HG02852 (cell line): ENCODE measurements around the gene PARD3.
A peak's percentile ranks its signal among the peaks of the same experiment; 100 is the strongest.
"Not testable (repeated sequence)": the region's sequence is repeated elsewhere in the genome, so short reads cannot be mapped to it uniquely, and the experiment has no call there.

Experiments
- ATAC-seq: cut with Tn5 transposase; IDR thresholded peaks from one replicate; pipeline ENCODE4 v1.9.1; 2021; ENCODE audit warnings: mild to moderate bottlenecking, moderate library complexity; ENCODE audit not compliant: unreplicated experiment

PARD3 gene

DNA sequence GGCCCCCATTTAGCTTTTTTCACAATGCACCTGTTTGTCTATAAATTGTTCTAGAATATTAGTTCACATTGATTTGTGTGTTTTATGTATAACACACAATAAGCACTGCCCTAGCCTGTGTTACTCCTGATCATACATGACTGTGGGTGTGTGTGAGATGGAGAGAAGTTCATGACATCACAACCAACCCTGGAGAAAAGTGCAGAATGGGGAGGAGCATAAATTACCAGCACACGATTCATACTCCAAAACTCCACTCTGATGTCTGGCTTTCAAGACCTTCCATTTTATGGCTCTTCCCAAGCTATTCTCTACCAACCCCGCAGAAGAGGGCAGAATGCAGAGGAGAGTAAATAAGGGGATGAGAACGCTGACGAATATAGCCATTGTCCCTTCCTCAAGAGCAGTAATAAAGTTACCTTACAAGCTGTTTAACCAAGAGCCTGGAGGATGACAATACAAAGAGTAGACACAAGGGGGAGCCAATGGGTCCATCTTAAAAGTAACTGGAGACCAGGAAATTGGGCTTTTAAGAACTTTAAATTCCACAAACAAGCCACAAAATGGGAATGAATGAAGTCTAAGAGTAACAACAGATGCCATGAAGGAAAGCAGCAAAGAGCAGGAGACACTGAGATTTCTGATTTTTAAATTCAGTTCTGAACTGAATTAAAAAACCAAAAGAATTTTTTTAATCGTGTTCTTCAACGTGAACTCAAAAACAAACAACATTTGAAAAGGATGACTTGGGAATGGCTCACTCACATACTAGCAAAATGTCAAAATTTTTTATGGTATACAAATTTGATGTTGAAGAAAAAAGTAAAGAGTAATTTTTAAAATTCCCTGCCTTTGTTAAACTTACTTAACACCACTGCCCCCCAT lies 159.6 kb downstream of the PARD3 start:
- peak; percentile 64 for ATAC-seq

DNA sequence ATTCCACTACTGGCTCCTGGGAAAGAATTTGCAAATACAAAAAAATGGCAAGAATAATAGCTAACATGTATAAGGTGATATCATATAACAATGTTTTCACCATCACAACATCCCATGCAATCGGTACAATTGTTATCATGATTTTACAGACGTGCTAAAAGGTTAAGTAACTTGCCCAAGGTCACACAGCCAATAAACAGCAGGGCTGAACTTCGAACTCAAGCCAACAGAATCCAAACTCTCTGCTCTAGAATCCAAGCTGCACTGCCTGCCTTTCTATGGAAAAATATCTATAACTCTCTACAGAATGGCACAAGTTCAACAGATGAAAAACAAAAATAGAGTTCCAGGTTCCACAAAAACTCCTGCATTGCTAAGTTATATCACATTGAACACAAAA lies 160.9 kb downstream of the PARD3 start:
- no peak for ATAC-seq

DNA sequence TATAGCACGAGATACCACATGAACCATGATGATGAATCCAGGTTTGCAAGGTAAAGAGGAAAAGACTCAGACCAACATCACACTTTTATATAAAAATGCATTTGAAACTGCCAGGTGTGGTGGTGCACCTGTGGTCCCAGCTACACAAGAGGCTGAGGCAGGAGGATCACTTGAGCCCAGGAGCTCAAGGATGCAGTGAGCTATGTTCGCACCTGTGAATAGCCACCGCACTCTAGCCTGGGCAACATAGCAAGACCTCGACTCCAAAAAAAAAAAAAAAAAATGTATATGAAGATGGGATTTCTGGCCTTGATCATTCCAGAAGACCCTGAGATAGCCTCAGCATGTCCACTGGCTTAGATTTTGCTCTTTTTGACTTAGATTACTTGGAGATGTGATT lies 161.6 kb downstream of the PARD3 start:
- ATAC-seq, result no peak

DNA sequence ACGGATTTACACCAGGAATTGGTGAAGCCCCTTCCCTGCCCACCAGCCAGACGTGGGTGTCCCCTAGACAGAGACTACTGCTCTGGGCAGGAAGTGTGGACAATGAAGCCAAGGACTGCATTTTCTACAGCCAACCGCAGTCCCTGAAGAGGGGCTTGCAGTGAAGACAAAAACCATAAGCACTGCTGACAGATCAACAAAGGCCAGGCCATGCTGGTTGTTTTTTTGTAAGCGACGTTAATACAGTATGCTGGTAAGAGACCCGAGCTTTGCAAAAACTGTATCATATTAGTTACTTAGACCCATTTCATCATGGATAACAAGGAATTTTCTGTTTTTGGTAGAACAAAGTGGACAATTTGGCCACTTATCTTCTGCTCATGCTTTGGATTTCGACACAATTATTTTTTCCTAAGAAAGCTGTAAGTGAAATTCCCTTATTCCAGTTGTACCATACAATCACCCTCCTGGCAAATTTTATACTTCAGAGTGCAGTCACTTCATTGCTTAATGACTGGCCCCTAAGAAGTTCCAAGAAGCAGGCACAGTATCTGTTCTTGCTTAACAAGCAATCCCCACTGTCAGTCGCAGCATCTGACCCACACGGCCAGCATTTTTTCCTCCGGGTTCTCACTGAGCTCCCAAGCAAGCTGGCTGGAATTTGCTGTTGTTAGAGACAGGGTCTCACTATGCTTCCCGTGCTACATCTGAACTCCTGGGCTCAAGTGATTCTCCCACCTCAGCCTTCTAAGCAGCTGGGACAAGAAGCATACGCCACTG lies 163.5 kb downstream of the PARD3 start:
- no peak for ATAC-seq

DNA sequence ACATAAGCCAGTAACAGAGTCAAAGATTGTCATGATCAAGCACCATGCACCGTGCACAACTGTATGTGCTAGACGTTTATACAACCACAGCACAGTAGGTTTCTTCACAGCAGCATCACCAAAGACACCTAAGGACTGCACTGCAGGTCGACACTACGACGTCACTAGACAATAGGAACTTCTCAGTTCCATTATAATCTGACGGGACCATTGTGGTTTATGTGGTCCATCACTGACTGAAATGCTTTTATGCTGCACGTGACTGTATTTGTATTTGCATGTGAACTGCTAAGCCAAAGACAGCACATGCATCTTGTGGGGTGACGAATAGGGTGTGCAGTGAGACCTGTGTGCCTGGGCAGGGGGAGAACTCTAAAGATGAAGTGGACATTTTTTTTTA lies 164.9 kb downstream of the PARD3 start:
- no peak for ATAC-seq

DNA sequence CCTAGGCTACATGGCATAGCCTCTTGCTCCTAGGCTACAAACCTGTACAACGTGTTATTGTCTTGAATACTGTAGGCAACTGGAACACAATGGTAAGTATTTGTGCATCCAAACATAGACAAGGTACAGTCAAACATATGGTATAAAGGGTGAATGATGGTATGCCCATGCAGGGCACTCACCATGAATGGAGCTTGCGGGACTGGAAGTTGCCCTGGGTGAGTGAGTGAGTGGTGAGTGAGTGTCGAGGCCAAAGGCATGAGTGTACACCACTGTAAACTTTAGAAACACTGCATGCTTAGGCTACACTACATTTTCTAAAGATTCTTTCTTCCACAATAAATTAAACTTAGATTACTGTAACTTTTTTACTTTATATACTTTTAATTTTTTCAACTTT lies 165.7 kb downstream of the PARD3 start:
- no peak for ATAC-seq

DNA sequence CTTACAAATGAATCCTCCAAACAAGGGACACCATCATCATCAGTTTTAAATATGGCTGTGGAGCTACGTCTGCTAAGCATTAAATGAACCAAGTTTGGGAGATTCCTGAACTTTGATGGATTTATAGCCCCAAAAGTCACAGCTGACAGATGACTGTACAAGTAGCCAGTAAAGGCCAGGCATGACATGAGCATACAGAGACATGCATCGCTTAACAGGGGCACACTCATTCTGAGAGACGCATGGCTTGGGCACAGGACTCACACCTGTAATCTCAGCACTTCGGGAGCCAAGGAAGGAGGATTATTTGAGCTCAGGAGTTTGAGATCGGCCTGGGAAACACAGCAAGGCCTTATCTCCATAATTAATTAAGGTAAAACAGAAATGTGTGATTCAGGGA lies 166.2 kb downstream of the PARD3 start:
- no peak for ATAC-seq

DNA sequence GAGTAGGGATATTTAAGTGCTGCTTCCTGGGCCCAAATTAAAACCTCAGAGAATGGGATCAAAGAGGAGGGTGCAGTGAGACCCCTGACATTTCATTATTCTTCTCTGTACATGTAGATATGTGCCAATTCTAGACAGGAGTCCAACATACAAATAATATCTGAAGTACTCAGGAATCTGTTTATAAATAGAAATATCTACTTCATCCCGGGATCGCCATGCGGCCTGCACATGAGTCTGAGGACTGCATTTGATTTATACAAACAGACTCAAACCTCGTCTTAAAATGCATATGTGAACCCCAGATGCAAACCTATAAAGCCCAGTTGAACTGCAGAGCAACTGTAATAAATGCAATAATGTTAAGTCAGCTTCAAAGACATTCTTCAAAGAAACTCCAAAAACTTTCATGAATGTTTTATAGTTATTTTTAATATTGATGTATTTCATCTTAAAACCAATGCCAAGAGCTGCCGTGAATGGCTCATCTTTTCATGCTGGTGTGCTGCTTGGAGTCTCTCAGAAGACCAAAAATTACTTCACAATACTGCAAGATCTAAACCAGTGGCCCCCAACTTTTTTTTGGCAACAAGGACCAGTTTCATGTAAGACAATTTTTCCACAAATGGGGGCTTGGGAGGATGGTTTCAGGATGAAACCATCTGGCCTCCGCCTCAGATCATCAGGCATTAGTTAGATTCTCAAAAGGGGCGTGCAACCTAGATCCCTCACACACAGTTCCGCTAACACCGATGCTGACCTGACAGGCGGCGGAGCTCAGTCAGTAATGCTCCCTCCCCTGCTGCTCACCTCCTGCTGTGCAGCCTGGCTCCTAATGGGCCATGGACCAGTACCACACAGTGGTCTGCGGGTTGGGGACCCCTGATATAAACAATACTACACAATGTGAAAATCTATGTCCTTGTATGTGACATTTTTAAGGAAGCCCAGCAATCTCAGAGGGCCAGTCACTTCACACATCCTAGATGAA lies 166.9 kb downstream of the PARD3 start:
- ATAC-seq, result no peak

DNA sequence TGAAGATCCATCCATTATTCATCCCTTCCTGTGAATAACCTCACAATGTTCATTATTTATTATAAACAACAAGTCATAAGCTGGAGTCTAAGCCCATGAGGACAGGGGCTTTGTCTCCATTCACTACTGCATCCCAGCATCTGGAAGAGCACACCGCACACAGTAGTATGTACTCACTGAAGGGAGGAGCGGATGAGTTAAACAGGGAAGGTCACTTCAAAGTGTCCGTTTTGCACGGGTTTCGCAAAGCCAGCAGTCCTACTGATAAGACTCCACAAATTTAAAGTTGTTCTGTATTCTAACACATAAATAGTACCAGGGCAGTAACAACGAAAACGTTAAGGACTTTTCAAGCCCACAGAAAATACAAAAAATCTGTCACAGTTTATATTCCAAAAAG lies 167.9 kb downstream of the PARD3 start:
- ATAC-seq, result no peak

DNA sequence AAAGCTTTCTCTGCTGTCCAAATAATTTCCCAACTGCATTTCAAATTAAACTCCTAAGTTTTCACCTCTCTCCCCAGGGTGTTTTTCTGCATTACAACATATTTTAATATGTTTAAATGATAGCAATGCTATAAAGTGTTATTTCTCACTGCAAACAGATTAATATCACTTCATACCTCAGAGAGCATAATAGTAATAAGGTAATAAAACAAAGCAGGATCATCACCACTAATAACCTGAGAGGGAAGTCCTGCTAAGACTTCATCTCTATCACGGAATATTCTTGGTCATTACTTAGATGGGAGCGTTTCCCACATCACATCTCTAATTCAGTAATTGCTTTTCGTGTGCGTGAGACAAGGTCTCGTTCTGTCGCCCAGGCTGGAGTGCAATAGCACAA lies 168.8 kb downstream of the PARD3 start:
- no peak for ATAC-seq

DNA sequence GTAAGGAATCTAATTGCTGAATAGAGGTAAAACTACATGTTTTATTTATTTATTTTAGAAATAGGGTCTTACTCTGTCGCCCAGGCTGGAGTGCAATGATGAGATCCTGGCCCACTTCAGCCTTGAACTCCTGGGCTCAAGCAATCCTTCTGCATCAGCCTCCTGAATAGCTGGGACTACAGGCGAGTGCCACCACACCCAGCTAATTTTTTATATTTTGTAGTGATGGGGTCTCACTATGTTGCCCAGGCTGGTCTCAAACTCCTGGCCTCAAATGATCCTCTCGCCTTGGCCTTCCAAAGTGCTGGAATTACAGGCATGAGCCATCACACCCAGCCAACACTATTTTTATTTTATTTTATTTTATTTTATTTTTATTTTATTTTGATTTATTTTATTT lies 170.3 kb downstream of the PARD3 start:
- ATAC-seq, result not testable (repeated sequence)

DNA sequence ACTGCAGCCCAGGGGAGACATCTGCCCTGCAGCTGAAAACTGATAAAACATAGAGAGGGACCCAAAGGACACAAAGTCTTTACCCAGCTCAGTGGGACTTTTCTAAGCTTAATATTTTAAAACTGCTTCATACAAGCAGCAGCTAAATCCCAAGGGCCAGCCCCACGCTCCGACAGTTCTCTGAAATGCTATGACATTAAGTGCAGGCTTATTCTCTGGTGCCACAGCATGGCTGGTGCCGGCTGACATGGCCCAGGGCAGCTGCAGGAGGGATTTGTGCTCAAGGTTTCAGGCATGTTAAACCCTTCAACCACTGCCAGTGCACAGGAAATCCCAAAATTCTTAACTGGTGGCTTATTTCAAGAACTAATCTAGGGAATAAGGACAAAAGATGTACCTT lies 170.9 kb downstream of the PARD3 start:
- no peak for ATAC-seq

DNA sequence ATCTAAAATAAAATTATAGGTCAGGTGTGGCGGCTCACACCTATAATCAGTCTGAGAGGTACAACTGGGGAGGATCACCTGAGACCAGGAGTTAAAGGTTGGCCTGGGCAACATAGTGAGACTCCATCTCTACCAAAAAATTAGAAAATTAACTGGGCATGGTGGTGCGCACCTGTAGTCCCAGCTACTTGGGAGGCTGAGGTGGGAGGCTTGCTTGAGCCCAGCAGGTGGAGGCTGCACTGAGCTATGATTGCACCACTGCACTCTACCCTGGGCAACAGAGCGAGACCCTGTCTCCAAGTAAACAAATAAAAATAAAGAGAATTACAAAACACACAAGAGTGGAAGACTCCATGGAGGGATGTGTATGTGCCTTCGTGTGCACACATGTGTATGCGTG lies 171.5 kb downstream of the PARD3 start:
- ATAC-seq, result no peak

DNA sequence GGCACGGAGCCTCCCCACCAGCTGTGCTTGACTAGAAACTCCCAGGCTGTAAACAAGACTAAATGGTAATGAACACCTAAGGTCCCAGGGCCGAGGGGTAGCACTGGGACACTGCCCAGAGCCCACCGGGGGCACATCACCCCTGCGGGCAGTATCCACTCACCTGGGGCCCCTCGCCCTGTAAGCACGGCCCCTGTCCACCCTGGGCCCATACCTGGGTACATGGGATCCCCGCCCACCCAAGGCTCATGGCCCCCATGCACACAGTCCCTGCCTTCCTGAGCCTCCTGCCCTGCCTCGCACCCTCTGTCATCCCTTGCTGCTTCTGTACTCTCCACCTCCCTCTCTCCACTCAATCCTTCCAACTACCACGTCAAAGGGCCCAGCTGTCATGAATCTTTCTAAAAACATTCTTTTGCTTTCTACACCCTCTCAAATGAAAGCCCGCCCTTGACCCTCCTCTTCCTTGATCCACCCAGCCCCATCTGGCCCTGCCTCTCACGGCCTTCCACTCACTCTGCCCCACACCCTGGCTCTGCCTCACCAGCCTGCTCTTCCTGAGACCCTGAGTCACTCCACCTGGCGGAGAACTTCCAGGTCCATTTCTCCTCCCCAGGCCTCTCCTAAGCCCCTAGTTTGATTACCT lies 173.1 kb downstream of the PARD3 start:
- no peak for ATAC-seq

DNA sequence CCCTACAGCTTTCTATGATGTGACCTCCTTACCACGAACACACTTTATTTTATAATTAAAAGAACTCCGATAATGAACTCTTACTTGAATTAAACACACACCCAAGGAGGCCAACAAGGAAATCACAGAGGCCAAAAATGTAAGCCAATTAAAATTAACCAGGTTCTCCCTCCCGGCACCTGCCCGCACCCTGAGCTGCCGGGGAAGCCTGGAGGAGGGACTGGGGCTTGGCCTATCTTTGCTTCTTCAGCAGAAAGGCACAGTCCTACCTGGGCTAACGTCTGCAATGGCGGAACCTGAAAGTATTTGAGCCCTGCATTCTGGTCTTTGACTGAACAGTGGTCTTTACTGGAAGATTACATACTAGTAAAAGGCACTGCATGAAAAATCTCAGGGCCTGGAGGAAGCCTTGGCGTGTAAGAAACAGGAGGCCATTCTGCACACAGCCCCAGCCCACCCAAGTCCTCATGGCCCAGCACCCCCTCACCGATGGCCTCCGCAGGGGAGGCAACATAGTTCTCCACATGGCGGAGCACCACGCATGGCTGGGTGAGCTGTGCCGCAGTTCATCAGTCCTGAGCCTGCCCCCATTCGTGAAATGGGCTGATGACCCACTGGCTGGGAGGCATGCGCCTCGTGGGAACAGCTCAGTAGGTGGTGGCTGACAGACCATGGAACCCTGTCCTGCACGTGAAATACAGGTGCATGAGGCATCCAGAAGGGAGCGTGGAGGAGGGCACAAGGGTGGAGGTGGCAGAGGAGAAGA lies 173.8 kb downstream of the PARD3 start:
- ATAC-seq, result no peak

DNA sequence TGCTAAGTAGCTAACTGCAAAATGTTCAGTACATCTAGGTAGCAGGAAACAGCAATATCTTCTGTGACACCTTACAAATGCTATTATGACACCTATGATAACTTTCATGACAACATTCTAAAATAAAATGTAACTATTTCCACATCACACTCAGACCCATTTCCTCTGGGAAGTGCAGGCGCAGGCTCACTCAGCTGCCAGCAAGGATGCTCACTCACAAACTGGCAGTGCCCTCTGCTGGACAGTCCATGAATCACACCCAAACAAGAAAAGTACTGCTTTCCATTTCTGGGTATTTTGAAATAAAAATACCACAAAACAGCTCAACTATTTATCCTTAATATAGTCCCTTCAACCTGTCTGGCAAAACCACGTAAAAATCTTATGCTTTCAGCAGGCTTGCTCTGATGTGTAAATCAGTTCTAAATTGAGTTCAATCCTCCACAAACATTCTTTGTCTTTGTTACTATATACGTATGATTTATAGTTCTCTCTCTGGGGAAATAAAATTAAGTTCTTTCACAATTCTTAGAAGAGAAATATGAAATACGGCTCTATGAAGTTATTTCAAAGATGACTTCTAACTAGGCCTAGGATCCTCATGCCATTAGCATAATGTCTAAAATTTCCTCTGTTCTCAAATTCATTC lies 176.6 kb downstream of the PARD3 start:
- peak; percentile 47 for ATAC-seq

DNA sequence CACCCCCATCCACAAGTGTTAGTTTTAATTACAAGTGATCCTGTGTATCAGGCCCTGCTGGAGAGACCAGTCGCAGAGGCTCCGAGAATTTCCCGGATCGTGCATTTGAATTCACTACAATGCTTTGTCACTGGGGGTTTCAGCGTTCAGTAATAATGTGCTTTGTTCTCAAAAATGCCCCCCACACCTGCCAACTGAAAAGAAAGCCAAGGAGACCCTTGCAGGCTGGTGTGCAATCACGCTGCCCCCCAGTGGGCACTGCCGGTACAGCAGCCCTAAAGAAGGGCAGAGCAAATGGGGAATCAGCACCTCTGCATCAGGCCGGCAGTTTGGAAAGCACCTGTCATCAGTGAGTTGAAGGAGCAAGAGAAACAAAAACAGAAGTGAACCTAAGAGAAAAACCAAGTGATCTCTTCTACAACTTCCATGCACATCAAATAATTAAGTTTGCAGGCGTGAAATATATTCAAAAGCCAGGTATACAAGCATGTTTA lies 177.6 kb downstream of the PARD3 start:
- ATAC-seq, result peak; percentile 87

DNA sequence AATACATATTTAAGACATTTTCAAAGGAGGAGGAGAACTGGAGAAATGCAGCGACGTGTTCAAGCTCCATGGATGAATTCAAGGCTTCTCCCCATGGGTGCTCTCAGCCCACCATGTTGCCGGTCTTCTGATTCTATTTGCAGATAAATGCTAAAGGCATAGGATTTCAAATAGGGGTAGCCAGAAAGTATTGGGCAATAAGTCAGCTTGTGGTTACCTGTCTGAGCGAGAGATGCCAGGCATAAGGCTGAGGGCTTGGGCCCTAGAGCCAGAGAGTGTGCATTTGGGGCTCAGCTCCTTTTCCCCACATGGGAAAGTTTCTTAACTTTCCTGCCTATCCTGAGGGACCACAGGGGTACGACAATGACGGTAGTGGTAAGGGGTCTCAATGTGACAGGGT lies 180.0 kb downstream of the PARD3 start:
- ATAC-seq, result no peak

DNA sequence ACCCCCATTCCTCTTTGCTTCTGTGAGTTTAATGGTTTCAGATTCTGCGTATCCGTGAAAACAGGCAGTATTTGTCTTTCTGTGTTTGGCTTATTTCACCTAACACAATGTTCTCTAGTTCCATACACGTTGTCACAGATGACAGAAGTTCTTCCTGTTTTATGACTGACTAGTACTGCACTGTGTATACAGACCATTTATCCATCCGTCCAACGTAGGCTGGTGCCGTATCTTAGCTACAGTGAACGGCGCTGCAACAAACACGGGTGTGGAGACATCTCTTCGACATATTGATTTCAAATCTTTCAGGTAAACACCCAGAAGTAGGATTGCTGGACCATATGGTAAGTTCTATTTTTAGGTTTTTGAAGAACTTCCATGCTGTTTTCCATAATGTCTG lies 181.7 kb downstream of the PARD3 start:
- ATAC-seq, result no peak
